Measurements from ENCODE around the gene GALNT18.

DNA sequence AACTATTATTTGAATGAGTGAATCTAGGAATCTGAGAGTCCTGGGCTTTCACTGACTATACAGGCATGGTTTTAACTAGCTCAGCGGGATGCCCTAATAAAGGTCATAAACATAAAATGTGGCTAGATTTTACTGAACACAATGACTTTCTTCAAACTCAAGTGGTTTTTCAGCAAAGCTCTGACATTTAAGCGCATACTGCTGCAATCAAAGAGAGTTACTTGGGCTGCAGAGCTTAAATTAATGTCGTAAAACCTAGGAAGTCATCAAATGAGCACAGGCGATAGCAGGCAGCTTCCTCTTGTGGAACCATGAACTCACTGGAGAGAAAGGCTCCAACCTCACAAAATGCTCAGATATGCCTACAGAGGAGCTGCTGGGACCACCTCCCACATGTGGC, 275.5 kb downstream of the GALNT18 start:
- TF ChIP-seq, protein P1, sequence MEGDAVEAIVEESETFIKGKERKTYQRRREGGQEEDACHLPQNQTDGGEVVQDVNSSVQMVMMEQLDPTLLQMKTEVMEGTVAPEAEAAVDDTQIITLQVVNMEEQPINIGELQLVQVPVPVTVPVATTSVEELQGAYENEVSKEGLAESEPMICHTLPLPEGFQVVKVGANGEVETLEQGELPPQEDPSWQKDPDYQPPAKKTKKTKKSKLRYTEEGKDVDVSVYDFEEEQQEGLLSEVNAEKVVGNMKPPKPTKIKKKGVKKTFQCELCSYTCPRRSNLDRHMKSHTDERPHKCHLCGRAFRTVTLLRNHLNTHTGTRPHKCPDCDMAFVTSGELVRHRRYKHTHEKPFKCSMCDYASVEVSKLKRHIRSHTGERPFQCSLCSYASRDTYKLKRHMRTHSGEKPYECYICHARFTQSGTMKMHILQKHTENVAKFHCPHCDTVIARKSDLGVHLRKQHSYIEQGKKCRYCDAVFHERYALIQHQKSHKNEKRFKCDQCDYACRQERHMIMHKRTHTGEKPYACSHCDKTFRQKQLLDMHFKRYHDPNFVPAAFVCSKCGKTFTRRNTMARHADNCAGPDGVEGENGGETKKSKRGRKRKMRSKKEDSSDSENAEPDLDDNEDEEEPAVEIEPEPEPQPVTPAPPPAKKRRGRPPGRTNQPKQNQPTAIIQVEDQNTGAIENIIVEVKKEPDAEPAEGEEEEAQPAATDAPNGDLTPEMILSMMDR (IDR thresholded peaks at IDR 0.05): no peak
- no peak for TF ChIP-seq POLR2A (IDR thresholded peaks at IDR 0.05)

All from body of pancreas (tissue), 4 donors.